ENCODE measurements around the gene IL33.

The IL33 gene

GRCh38 chr9:6302417-6302816 is 86.8 kb downstream of the IL33 start:
- DNase-seq (ENCODE audit: low read depth in 2 of 2), result no peak

GRCh38 chr9:6304232-6304631 is 88.6 kb downstream of the IL33 start:
- DNase-seq (ENCODE audit: low read depth in 2 of 2), result no peak

GRCh38 chr9:6305954-6306563 is 90.5 kb downstream of the IL33 start:
- DNase-seq (ENCODE audit: low read depth in 2 of 2), result no peak

All from stimulated activated CD8-positive, alpha-beta memory T cell treated with anti-CD3 and anti-CD28 coated beads, Interleukin-7, amount 100 ng/mL, for 4 hours (primary cell).